Globus pallidus (tissue), 1 donor: ENCODE measurements around the gene GNG8.
"Not testable (repeated sequence)": the region's sequence is repeated elsewhere in the genome, so short reads cannot be mapped to it uniquely, and the experiment has no call there.

Experiments used
- DNase-seq: peaks from one replicate; pipeline ENCODE4 v3.0.0-alpha.2; 2015; ENCODE audit warnings: low spot score

GNG8 gene

GRCh38 chr19:46646402-46646801 lies 10.4 kb upstream of the GNG8 start:
- no peak for DNase-seq

GRCh38 chr19:46644720-46645119 lies 8.7 kb upstream of the GNG8 start:
- no peak for DNase-seq

GRCh38 chr19:46640656-46641055 lies 4.7 kb upstream of the GNG8 start:
- no peak for DNase-seq

- DNase-seq: no peak
These were observed 3.6 kb upstream of the GNG8 start for GRCh38 chr19:46639358-46640182.

GRCh38 chr19:46637224-46637623 lies 1.2 kb upstream of the GNG8 start:
- DNase-seq: no peak

- DNase-seq: no peak
These were observed 1.3 kb downstream of the GNG8 start for GRCh38 chr19:46634656-46635218.

- peak; percentile 77 for DNase-seq
These were observed 1.9 kb downstream of the GNG8 start for GRCh38 chr19:46634045-46634655.

- DNase-seq: no peak
These were observed 2.9 kb downstream of the GNG8 start for GRCh38 chr19:46633130-46633529.

GRCh38 chr19:46631481-46631880 lies 4.5 kb downstream of the GNG8 start:
- no peak for DNase-seq

- DNase-seq: no peak
These were observed 5.3 kb downstream of the GNG8 start for GRCh38 chr19:46630586-46631205.

- DNase-seq: no peak
These were observed 6.4 kb downstream of the GNG8 start for GRCh38 chr19:46629546-46630025.

GRCh38 chr19:46628970-46629369 lies 7.0 kb downstream of the GNG8 start:
- not testable (repeated sequence) for DNase-seq

- no peak for DNase-seq
These were observed 9.6 kb downstream of the GNG8 start for GRCh38 chr19:46626446-46626845.

GRCh38 chr19:46625731-46626130 lies 10.3 kb downstream of the GNG8 start:
- DNase-seq: no peak

GRCh38 chr19:46624958-46625661 lies 10.9 kb downstream of the GNG8 start, which contains the start of gene PTGIR:
TSS of gene PTGIR (minus strand) at chr19:46625089. CDS start at chr19:46624225, 864 bp downstream.
- no peak for DNase-seq

- no peak for DNase-seq
These were observed 12.0 kb downstream of the GNG8 start for GRCh38 chr19:46623915-46624502.

- no peak for DNase-seq
These were observed 13.9 kb downstream of the GNG8 start for GRCh38 chr19:46622118-46622446.

- no peak for DNase-seq
These were observed 14.5 kb downstream of the GNG8 start for GRCh38 chr19:46621191-46622117.

- DNase-seq: no peak
These were observed 15.3 kb downstream of the GNG8 start for GRCh38 chr19:46620716-46621115.

GRCh38 chr19:46620267-46620666 lies 15.7 kb downstream of the GNG8 start:
- DNase-seq: no peak
